Liver (tissue), 9 donors: ENCODE results near the gene INSC. TPM values are rescaled to one million over a fixed set of nuclear protein-coding genes. Genes with fewer than 3 reads are reported as not detected.

Experiments used
- DNase-seq: peaks from one replicate; pipeline ENCODE4 v3.0.0-alpha.2; 2017; ENCODE audit warnings: low spot score
- H3K27ac ChIP-seq, 2 donors: one replicate each; pipeline ENCODE4 v1.7.0; 2013; ENCODE audit warnings: inconsistent platforms in 2 of 2, low read length in 2 of 2, control low read depth in 1 of 2, low read depth in 1 of 2, mild to moderate bottlenecking in 1 of 2
- H3K27me3 ChIP-seq, 4 donors: one replicate each; pipeline versions ENCODE4 v1.6.1 to v1.7.0; 2013; ENCODE audit warnings: low read length in 3 of 4, inconsistent platforms in 1 of 4, mild to moderate bottlenecking in 1 of 4, moderate library complexity in 1 of 4; ENCODE audit not compliant: control insufficient read depth in 4 of 4, insufficient read depth in 4 of 4
- H3K36me3 ChIP-seq, 4 donors: one replicate each; pipeline versions ENCODE4 v1.6.1 to v1.7.0; 2013; ENCODE audit warnings: low read length in 3 of 4, mild to moderate bottlenecking in 3 of 4, low read depth in 1 of 4, moderate library complexity in 1 of 4; ENCODE audit not compliant: control insufficient read depth in 4 of 4, insufficient read depth in 3 of 4
- H3K4me1 ChIP-seq, 4 donors: one replicate each; pipeline versions ENCODE4 v1.6.1 to v1.7.0; 2013; ENCODE audit warnings: low read length in 3 of 4, mild to moderate bottlenecking in 3 of 4, moderate library complexity in 1 of 4; ENCODE audit not compliant: control insufficient read depth in 4 of 4, insufficient read depth in 4 of 4
- H3K4me3 ChIP-seq, 3 donors: one replicate each; pipeline versions ENCODE4 v1.6.1 to v1.7.0; 2013; ENCODE audit warnings: low read length in 3 of 3, control low read depth in 1 of 3, low read depth in 1 of 3, mild to moderate bottlenecking in 1 of 3
- H3K9ac ChIP-seq, 2 donors: one replicate each; pipeline ENCODE4 v1.7.0; 2013; ENCODE audit warnings: low read length in 2 of 2, mild to moderate bottlenecking in 2 of 2, moderate library complexity in 2 of 2, control low read depth in 1 of 2, low read depth in 1 of 2
- H3K9me3 ChIP-seq, 4 donors: one replicate each; pipeline versions ENCODE4 v1.6.1 to v1.7.0; 2013; ENCODE audit warnings: low read length in 3 of 4; ENCODE audit not compliant: control insufficient read depth in 4 of 4
- CTCF ChIP-seq: fragments of 150-350 bp; IDR thresholded peaks from 2 replicates; pipeline ENCODE4 v1.5.1; 2017; ENCODE audit warnings: improper control_type of control experiment, low read depth, low read length; ENCODE audit not compliant: missing input control
- EGR1 ChIP-seq, 2 donors: IDR thresholded peaks; 2 replicates each; pipeline ENCODE4 v1.6.1; 2016 to 2018; ENCODE audit warnings: antibody characterized with exemption in 2 of 2, low read depth in 2 of 2
- FOXA1 ChIP-seq: IDR thresholded peaks from 2 replicates; pipeline ENCODE4 v1.6.1; 2016; ENCODE audit warnings: antibody characterized with exemption
- FOXA2 ChIP-seq: IDR thresholded peaks from 2 replicates; pipeline ENCODE4 v1.6.1; 2016; ENCODE audit warnings: antibody characterized with exemption
- GABPA ChIP-seq, 2 donors: IDR thresholded peaks in 1 of 2; conservative IDR thresholded peaks in 1 of 2; 2 replicates each; pipeline ENCODE4 v1.6.1; 2016; ENCODE audit warnings: antibody characterized with exemption in 2 of 2, mild to moderate bottlenecking in 1 of 2, moderate library complexity in 1 of 2
- HNF4A ChIP-seq, 2 donors: conservative IDR thresholded peaks; 2 replicates each; pipeline ENCODE4 v1.6.1; 2016; ENCODE audit warnings: antibody characterized with exemption in 2 of 2, mild to moderate bottlenecking in 2 of 2
- HNF4G ChIP-seq: IDR thresholded peaks from 2 replicates; pipeline ENCODE4 v1.6.1; 2016; ENCODE audit warnings: antibody characterized with exemption
- JUND ChIP-seq, 2 donors: IDR thresholded peaks; 2 replicates each; pipeline ENCODE4 v1.6.1; 2016; ENCODE audit warnings: antibody characterized with exemption in 2 of 2
- NR2F2 ChIP-seq: IDR thresholded peaks from 2 replicates; pipeline ENCODE4 v1.6.1; 2016; ENCODE audit warnings: antibody characterized with exemption
- RAD21 ChIP-seq, 2 donors: IDR thresholded peaks; 2 replicates each; pipeline ENCODE4 v1.6.1; 2016; ENCODE audit warnings: antibody characterized with exemption in 2 of 2, mild to moderate bottlenecking in 2 of 2
- REST ChIP-seq: IDR thresholded peaks from 2 replicates; pipeline ENCODE4 v1.6.1; 2016; ENCODE audit warnings: antibody characterized with exemption, mild to moderate bottlenecking
- RXRA ChIP-seq, 2 donors: IDR thresholded peaks; 2 replicates each; pipeline ENCODE4 v1.6.1; 2017 to 2018; ENCODE audit warnings: antibody characterized with exemption in 2 of 2, mild to moderate bottlenecking in 1 of 2
- SP1 ChIP-seq: IDR thresholded peaks from 2 replicates; pipeline ENCODE4 v1.6.1; 2018; ENCODE audit warnings: antibody characterized with exemption, mild to moderate bottlenecking
- TAF1 ChIP-seq: conservative IDR thresholded peaks from 2 replicates; pipeline ENCODE4 v1.6.1; 2016; ENCODE audit warnings: antibody characterized with exemption, mild to moderate bottlenecking
- YY1 ChIP-seq: IDR thresholded peaks from 2 replicates; pipeline ENCODE4 v1.6.1; 2016; ENCODE audit warnings: antibody characterized with exemption, mild to moderate bottlenecking
- WGBS: extraction: QIAGEN DNeasy Blood & Tissue Kit; methylation state at CpG from one replicate; pipeline ENCODE4 v1.1.7; 2013; 5-methylcytosine and 5-hydroxymethylcytosine counted together
- polyA plus RNA-seq, 2 donors: library from polyadenylated mRNA; stranded (reverse) in 1 of 2; unstranded in 1 of 2; fragments of 200-250 nt in 1 of 2; fragments of >200 nt in 1 of 2; fragmentation: Nextera tagmentation in 1 of 2; extraction: Ambion mirVana in 1 of 2; gene quantifications; one replicate each; pipeline versions ENCODE4 v1.2.1 to v1.2.3, GENCODE V29; 2013 to 2015
- total RNA-seq, 2 donors: library from RNA; depleted of rRNA; stranded (reverse); fragments of >200 nt; gene quantifications; one replicate each; pipeline ENCODE4 v1.2.3, GENCODE V29; 2014
- TF ChIP-seq, protein P1 (sequence below): IDR thresholded peaks from 2 replicates; pipeline ENCODE4 v1.6.1; 2016; ENCODE audit warnings: antibody characterized with exemption
- TF ChIP-seq, protein P2 (sequence below): IDR thresholded peaks from 2 replicates; pipeline ENCODE4 v1.6.1; 2016; ENCODE audit warnings: antibody characterized with exemption
- donor health status: healthy.
- donor health status: healthy.
- donor health status: healthy.
- donor health status: healthy.
- donor health status: healthy.

INSC gene
- total and polyA plus RNA-seq, 4 donors, result 0.02 to 0.25 (median 0.12) TPM

- no peak overlapping the region for H3K9ac ChIP-seq
- no peak for DNase-seq
- H3K4me1 ChIP-seq, result peaks cover 3 to 51% (median 36%) of the 10 kb centered on the region in 4 donors
- H3K27ac ChIP-seq, result no peak overlapping the region
- H3K9me3 ChIP-seq, result no peaks in the 10 kb centered on the region
- 77% methylated on average over 10 of the region's 10 CpGs for WGBS
- H3K36me3 ChIP-seq, result no peaks in the 10 kb centered on the region
- H3K27me3 ChIP-seq, result no peaks in the 10 kb centered on the region
- H3K4me3 ChIP-seq, result no peak overlapping the region
- TF ChIP-seq RXRA (IDR thresholded peaks at IDR 0.05) (no peak), JUND (IDR thresholded peaks at IDR 0.05) (no peak), GABPA (IDR thresholded peaks at IDR 0.05 in 1 of 2, conservative IDR thresholded peaks at IDR 0.05 in 1 of 2) (no peak), CTCF (no peak), YY1 (no peak), FOXA1 (no peak), HNF4G (no peak)
- TF ChIP-seq, protein P1, sequence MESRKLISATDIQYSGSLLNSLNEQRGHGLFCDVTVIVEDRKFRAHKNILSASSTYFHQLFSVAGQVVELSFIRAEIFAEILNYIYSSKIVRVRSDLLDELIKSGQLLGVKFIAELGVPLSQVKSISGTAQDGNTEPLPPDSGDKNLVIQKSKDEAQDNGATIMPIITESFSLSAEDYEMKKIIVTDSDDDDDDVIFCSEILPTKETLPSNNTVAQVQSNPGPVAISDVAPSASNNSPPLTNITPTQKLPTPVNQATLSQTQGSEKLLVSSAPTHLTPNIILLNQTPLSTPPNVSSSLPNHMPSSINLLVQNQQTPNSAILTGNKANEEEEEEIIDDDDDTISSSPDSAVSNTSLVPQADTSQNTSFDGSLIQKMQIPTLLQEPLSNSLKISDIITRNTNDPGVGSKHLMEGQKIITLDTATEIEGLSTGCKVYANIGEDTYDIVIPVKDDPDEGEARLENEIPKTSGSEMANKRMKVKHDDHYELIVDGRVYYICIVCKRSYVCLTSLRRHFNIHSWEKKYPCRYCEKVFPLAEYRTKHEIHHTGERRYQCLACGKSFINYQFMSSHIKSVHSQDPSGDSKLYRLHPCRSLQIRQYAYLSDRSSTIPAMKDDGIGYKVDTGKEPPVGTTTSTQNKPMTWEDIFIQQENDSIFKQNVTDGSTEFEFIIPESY, result no peak
- TF ChIP-seq, protein P2, sequence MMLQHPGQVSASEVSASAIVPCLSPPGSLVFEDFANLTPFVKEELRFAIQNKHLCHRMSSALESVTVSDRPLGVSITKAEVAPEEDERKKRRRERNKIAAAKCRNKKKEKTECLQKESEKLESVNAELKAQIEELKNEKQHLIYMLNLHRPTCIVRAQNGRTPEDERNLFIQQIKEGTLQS, result no peak
Measured at GRCh38 chr11:15204711-15205110, 90.0 kb downstream of the INSC start.

- H3K4me1 ChIP-seq, result peaks cover 3 to 39% (median 30%) of the 10 kb centered on the region in 4 donors
- no peak overlapping the region for H3K9ac ChIP-seq
- no peak overlapping the region for H3K4me3 ChIP-seq
- no peaks in the 10 kb centered on the region for H3K27me3 ChIP-seq
- no peaks in the 10 kb centered on the region for H3K9me3 ChIP-seq
- 44% methylated on average over 2 of the region's 2 CpGs for WGBS
- H3K27ac ChIP-seq, result peak overlapping the region in 1 of 2 donors; percentile 29
- no peaks in the 10 kb centered on the region for H3K36me3 ChIP-seq
- peak; percentile 54 for DNase-seq
- TF ChIP-seq GABPA (IDR thresholded peaks at IDR 0.05 in 1 of 2, conservative IDR thresholded peaks at IDR 0.05 in 1 of 2), result no peak
- no peak for TF ChIP-seq EGR1 (IDR thresholded peaks at IDR 0.05; ENCODE audit: low read depth in 2 of 2)
- no peak for TF ChIP-seq REST
- peak; percentile 45 to 58 for TF ChIP-seq HNF4A (conservative IDR thresholded peaks at IDR 0.05)
- no peak for TF ChIP-seq NR2F2
- no peak for TF ChIP-seq FOXA2
- TF ChIP-seq, protein P2, result peak; percentile 16
- no peak for TF ChIP-seq CTCF
- TF ChIP-seq YY1, result no peak
- peak in 1 of 2 donors; percentile 47 for TF ChIP-seq RAD21 (IDR thresholded peaks at IDR 0.05)
- no peak for TF ChIP-seq SP1
- TF ChIP-seq TAF1, result no peak
- TF ChIP-seq FOXA1, result no peak
- TF ChIP-seq RXRA (IDR thresholded peaks at IDR 0.05), result peak; percentile 77
- no peak for TF ChIP-seq HNF4G
- TF ChIP-seq JUND (IDR thresholded peaks at IDR 0.05), result no peak
Measured at GRCh38 chr11:15206791-15207190, 92.1 kb downstream of the INSC start.
